Activated naive CD4-positive, alpha-beta T cell treated with anti-CD3 and anti-CD28 coated beads, Interleukin-2, amount 50 U/mL, for 72 hours (primary cell): ENCODE results near the gene TMEM229B. TPM values are rescaled to one million over a fixed set of nuclear protein-coding genes. Genes with fewer than 3 reads are reported as not detected.
A peak's percentile ranks its signal among the peaks of the same experiment; 100 is the strongest.

Experiments used
- ATAC-seq, 2 donors: fragments of 150-1000 bp; cut with Tn5 transposase; 2 replicates each; pipeline ENCODE4 v1.10.0; 2021; ENCODE audit warnings: mild to moderate bottlenecking in 2 of 2, moderate library complexity in 2 of 2
- DNase-seq, 2 donors: peaks; one replicate each; pipeline ENCODE4 v3.0.0; 2021 to 2022; ENCODE audit warnings: low spot score in 2 of 2
- H3K27ac Mint-ChIP-seq, 2 donors: one replicate each; pipeline ENCODE4 v1.8.0; 2022; ENCODE audit warnings: mild to moderate bottlenecking in 2 of 2, mixed read lengths in 2 of 2
- H3K36me3 Mint-ChIP-seq, 2 donors: one replicate each; pipeline ENCODE4 v1.8.0; 2022; ENCODE audit warnings: mixed read lengths in 2 of 2
- H3K9me3 Mint-ChIP-seq, 2 donors: one replicate each; pipeline ENCODE4 v1.8.0; 2022; ENCODE audit warnings: mixed read lengths in 2 of 2
- total RNA-seq, 2 donors: library from RNA; stranded (reverse); gene quantifications; one replicate each; pipeline ENCODE4 v1.2.3, GENCODE V29; 2022

The TMEM229B gene
- total RNA-seq, 2 donors from 2014 or later = 0.93 to 1.0 TPM

DNA sequence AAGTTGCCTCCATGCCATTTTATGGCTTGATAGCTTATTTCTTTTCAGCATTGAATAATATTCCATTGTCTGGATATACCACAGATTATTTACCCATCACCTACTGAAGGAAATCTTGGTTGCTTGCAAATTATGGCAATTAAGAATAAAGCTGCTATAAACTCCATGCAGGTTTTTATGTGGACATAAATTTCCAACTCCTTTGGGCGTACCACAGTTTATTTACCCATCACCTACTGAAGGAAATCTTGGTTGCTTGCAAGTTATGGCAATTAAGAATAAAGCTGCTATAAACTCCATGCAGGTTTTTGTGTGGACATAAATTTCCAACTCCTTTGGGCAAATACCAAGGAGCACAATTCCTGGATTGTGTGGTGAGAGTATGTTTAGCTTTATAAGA lies 32.0 kb upstream of the TMEM229B start:
- Mint-ChIP-seq H3K36me3 (no peaks in the 10 kb centered on the region), H3K27ac (no peak overlapping the region), H3K9me3 (no peaks in the 10 kb centered on the region)
- no peak for ATAC-seq
- no peak for DNase-seq

DNA sequence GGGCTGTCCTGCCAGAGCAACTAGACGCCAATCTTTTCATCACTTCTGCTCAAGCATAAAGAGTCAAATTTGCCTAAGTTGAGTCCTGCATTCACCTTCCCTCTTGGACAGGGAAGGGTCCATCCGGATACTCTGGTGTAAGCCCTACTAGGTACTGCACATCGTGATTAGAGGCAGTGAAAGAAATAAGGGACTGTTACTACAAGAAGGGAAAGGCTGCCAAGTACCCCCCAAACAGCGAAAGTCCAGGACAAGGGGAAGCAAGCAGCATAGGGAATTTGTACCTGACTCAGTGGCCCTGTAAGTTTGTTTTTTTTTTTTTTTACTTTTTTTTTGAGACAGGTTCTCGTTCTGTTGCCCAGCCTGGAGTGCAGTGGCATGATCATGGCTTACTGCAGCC lies 30.9 kb upstream of the TMEM229B start:
- ATAC-seq = no peak
- no peak overlapping the region for H3K27ac Mint-ChIP-seq
- no peaks in the 10 kb centered on the region for H3K36me3 Mint-ChIP-seq

DNA sequence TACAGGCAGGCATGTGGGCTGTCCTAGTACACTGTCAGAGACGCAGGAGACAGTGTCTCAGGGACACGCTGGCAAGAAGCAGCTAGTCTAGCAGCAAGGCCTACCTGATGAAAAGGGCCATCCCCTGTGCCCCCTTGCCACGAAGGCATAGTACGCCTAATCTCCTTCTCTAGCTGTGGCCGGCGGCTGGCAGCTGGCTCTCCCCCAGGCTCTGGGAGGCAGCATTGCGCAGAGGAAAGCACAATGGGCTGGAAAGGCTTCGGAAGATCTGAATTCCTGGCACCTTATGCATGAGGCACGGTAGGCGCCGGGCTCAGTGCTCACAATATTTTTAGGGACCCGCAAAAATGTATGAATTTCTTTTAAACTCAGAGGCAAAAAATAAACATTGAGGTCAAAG lies 28.6 kb upstream of the TMEM229B start:
- DNase-seq = no peak
- no peak overlapping the region for H3K27ac Mint-ChIP-seq
- H3K9me3 Mint-ChIP-seq = no peaks in the 10 kb centered on the region
- no peaks in the 10 kb centered on the region for H3K36me3 Mint-ChIP-seq
- ATAC-seq = no peak

More for the DNA sequence above, 30.9 kb upstream of the TMEM229B start:
- DNase-seq = no peak
- no peaks in the 10 kb centered on the region for H3K9me3 Mint-ChIP-seq

DNA sequence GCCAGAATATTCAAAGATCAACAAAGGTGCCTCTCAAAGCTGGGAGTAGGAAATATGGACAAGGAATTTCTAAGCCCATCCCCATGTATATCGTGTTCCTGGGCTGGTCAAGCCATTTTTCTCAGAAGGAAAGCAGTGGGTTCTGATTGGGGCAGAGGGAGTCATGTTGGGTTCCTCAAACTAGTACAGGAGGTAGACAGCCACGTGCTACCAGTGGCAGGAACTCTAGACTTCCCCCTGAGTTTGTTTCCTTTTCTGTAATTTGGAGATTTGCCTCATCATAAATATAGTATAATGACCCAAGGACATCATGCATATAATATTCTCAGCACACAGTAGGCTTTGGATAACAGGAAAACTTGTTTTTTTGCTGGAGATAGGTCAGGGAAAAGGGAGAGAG lies 28.2 kb upstream of the TMEM229B start:
- no peaks in the 10 kb centered on the region for H3K36me3 Mint-ChIP-seq
- ATAC-seq = no peak
- no peaks in the 10 kb centered on the region for H3K9me3 Mint-ChIP-seq
- no peak overlapping the region for H3K27ac Mint-ChIP-seq
- DNase-seq = no peak

DNA sequence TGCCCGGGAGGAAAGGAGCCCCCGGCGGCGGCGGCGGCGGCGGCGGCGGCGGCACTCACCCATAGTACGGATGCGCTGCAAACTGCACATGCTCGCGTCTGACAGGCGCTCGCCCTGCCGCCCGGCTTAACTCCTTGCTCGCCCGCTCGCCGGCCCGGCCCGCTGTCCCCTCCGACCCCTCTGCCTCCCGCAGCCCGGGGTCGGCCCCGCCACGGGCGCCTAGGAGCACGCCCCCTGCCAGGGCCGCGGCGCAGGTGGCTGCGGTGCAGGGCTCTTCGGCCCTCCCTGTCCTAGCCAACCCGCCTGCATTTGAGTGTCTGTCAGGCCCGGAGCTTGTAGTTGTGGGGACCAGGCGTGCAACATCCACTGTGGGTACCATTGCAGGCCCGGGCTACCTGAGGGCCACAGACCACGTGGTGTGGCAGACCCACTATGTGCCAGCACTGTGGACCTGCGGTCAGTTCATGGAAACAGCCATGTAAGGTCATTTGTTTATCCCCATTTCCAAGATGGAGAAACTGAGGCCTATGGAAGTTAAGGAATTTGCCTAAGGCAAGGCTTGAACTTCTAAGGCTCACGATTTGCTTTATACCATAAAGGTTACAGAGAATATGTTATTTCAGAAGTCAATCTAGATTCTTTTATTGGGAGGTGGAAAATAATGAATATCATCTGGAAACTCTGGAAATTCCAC lies 27.0 kb upstream of the TMEM229B start:
- DNase-seq (peak in 1 of 2 donors; percentile 28), ATAC-seq (peak; percentile 72 to 79)
- Mint-ChIP-seq H3K27ac (no peak overlapping the region), H3K36me3 (no peaks in the 10 kb centered on the region), H3K9me3 (no peaks in the 10 kb centered on the region)

DNA sequence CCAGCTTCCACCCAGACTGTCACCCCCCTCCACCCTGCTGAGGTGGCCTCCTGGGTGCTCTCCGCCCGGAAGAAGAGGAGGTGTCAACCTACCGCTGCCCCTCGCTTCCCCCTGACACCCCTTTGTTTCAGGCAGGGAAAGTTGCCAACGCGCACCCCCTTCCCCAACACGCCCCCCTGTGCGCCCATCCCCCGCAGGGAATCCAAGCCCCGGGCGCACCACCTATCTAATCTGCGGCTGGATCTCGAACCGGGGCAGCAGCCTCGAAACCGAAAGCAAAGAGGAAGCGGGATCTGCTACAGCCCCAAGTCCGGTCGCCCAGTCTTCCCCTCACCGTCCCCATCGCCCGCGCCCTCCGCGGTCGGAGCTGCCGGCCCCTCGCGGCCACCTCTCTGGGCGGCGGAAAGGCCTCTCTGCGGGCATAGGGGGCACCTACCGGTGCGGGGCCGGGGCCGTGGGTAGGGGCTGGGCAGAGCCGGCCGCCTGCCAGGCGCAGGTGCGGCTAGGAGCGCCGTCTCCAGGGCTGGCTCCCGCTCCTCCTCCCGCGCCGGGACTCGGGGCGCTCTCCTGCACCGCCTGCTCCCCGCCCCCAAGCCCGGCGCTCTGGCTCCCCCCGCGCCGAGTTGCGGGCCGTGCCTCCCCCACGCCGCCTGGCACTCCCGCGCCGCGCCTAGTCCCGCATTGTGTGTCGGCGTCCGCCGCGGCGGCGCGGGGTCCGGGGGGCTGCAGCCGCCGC lies 26.3 kb upstream of the TMEM229B start:
- H3K27ac Mint-ChIP-seq = peak overlapping the region; percentile 22 to 55
- DNase-seq (peak; percentile 32 to 60), ATAC-seq (peak; percentile 65 to 70)
- no peaks in the 10 kb centered on the region for H3K9me3 Mint-ChIP-seq
- H3K36me3 Mint-ChIP-seq = no peaks in the 10 kb centered on the region

DNA sequence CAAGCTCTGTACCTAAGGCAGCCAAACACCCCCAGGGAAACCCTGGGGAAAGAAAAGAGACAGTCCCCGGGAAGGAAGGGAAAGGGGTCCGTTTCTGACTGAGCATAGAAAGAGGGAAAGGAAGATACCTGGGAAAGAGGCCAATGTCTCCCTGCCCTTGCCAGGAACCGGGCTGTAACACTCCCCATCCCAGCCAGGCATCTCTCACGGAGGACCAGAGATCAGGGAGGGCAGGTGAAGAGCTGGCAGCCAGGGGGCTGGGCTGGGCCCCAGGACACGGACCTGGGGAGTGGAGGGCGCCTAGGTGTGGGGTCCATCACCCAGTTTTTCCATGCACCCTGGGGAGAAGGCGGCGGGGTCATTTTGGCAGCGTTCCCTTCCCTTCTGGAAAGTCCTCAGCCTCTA lies 25.7 kb upstream of the TMEM229B start:
- Mint-ChIP-seq H3K9me3 (no peaks in the 10 kb centered on the region), H3K27ac (peak overlapping the region in 1 of 2 donors; percentile 55), H3K36me3 (no peaks in the 10 kb centered on the region)
- ATAC-seq (no peak), DNase-seq (no peak)

DNA sequence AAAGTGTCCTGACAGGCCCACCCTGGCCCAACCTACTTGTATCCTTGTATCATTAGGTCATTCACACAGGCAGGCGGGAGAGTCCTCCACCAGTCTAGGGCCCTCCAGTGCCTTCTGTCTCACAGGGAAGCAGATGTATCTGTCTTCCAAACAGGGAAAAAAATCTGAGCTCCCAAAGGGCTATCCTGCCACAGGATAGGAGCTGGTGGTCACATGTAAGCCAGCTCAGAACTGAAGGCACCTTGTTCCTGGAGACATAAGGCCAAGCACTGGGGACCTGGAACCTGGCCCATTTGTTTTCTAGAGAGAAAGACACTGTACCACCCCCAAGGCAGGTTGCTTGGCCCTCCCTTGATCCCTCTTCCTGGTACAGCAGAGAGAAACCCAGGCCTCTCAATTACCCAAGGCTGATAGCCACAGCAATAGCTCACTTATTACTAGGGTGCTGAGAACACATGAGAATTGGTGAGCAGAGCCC lies 25.1 kb upstream of the TMEM229B start:
- no peak overlapping the region for H3K27ac Mint-ChIP-seq
- H3K36me3 Mint-ChIP-seq = no peaks in the 10 kb centered on the region
- no peak for DNase-seq
- no peak for ATAC-seq
- H3K9me3 Mint-ChIP-seq = no peaks in the 10 kb centered on the region

DNA sequence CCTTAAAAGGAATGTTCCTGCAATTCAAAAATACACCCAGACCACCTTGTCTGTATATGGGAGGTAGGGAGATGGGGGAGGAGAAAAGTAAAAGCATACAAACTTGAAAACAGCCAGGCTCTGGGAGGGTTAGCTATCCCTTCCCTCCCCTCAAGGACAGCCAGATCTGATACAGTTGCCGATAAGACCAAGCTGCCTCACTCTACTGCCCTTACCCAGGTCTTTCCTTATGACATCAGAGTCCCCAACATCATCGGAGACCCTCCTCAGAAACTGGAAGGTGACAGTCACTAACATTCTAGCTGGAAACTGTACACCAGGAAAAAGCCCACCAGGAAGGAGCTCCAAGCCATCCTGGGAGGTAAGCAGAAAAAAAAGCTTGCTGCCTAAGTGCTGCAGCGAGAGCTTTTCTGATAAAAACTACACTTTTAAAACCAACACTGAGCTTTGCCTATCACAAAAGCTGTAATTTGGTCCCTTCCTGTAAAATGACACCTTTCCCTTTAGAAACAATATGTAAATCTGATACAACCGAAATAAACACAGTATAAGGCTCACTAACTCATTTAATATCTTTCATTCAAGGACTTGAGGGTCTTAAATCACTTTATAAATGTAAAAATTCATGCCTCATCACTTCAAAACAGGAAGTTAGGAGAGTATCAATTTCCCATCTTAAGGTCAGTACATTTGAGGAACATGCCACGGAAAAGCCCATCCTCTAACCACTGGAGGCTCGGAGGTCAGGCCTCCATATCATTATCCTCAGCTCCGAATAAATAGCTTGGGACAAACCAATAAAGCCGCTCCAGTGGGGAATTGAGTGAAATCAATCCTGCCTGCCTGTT lies 24.2 kb upstream of the TMEM229B start:
- Mint-ChIP-seq H3K9me3 (no peaks in the 10 kb centered on the region), H3K36me3 (no peaks in the 10 kb centered on the region)
- ATAC-seq = no peak

DNA sequence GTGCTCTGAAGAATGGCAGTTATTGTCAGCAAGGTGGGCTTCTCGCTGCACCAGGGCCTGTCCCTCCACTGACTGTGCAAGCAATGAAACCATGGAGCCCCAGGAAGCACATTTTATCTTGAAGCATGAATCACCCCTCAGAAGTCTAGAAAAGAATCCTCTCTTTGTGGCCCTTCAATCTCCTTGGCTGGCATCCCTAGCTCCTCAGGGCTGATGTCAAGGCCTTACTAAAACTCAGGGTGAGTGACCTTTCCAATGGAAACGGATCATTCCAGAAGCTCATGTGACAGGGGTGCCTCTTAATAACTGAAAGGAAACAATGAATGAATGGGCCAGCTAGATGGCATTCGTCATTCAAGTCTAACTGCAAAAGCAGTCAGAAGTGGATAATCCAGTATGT lies 22.3 kb upstream of the TMEM229B start:
- H3K27ac Mint-ChIP-seq = no peak overlapping the region
- H3K9me3 Mint-ChIP-seq = no peaks in the 10 kb centered on the region
- DNase-seq (no peak), ATAC-seq (no peak)
- no peaks in the 10 kb centered on the region for H3K36me3 Mint-ChIP-seq

More for the DNA sequence above, 24.2 kb upstream of the TMEM229B start:
- peak overlapping the region in 1 of 2 donors; percentile 45 for H3K27ac Mint-ChIP-seq
- no peak for DNase-seq

DNA sequence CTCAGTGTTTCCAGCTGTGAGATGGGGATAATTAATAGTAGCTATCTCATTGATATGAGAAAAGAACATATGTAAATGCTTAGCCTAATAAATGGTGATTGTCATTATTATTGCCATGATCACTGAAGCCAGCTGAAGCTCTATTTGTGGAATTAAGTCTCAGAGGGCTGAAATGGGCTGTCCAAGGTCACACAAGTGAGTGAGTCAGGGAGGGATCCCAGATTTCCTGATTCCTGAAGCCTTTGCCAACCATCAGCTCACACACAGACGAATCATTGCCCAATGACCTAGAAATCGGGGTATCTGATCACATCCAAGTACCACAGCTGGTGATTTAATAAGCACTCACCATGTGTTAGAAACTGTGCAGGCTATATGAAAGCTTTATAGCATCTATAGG lies 21.6 kb upstream of the TMEM229B start:
- DNase-seq (no peak), ATAC-seq (no peak)
- Mint-ChIP-seq H3K9me3 (no peaks in the 10 kb centered on the region), H3K27ac (peak overlapping the region in 1 of 2 donors; percentile 29), H3K36me3 (no peaks in the 10 kb centered on the region)

DNA sequence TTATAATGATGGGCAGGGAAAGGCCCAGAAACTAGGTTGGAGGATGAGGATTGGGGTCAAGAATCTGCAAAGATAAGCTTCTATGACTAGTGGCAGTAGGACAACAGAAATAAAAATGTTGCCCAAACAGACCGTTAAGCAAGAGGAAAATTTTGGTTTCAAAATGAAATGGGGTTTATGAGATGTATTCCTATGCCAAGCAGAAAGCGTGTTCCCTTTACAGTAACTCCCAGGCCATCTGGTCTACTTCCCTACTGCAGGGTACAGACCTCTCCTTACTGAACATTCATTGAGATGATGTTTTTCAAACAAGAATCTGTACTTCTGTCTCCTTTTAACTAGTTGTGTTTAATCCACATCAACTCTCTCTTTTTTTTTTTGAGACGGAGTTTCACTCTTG lies 20.4 kb upstream of the TMEM229B start:
- no peak overlapping the region for H3K27ac Mint-ChIP-seq
- no peaks in the 10 kb centered on the region for H3K9me3 Mint-ChIP-seq
- no peak for ATAC-seq
- DNase-seq = no peak
- H3K36me3 Mint-ChIP-seq = no peaks in the 10 kb centered on the region

DNA sequence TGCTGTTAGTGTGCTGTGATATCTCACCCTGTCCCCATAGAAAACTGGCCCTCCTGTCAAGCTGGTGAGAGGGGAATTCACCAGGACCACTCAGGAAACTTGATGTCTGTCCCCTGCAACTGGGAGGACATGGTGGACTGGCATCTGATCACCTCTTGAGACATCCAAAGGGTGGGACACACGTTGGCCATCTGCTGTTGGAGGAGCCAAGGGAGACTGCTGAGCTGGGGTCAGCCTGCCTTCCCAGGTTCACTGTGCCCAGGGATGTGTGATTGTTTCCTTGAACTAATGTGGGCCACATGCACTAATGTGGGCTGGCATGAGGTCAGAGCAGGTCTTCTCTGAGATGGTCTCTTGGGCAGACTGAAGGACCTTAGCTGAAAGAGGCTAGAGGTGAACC lies 16.7 kb upstream of the TMEM229B start:
- no peaks in the 10 kb centered on the region for H3K9me3 Mint-ChIP-seq
- no peak overlapping the region for H3K27ac Mint-ChIP-seq
- DNase-seq (no peak), ATAC-seq (no peak)
- no peaks in the 10 kb centered on the region for H3K36me3 Mint-ChIP-seq

DNA sequence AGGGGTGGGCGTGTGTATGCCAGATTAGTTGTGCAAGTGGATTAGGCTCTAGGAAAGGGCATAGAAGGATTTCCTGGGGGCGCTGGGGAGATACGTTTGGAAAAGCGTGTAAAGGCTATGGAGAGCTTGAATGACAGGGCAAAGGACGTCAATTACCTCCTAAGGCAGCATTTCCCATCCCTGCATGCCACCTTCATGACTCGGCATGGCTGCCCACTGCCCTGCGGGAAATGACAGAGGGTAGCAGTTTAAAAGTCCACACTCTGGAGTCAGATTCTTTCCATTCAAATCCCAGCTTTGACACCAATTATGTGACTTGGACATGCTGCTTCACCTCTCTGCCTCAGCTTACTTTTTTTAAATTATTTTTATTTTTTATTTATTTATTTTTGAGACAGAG lies 14.8 kb upstream of the TMEM229B start:
- DNase-seq (no peak), ATAC-seq (no peak)
- Mint-ChIP-seq H3K27ac (no peak overlapping the region), H3K36me3 (no peaks in the 10 kb centered on the region), H3K9me3 (no peaks in the 10 kb centered on the region)

DNA sequence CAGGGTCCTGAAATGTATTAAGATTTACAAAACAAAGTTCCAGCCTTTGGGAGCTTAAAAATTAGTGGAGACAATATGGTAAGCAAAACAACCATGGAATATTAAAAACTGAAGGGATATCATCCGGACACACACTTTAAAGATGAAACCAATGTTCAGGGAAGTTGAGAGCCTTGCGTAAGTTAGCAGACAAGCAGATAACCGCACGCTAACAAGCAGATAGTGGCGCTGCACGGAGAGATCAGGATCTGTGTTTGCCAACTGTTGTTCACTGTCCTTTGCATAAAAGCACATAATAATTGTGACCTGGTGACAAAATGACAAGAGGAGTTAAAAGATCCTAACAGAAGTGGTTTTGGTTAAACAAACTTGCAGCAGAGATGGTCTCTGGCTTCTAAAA lies 14.3 kb upstream of the TMEM229B start:
- no peak for ATAC-seq
- H3K36me3 Mint-ChIP-seq = no peaks in the 10 kb centered on the region
- H3K9me3 Mint-ChIP-seq = no peaks in the 10 kb centered on the region
- DNase-seq = no peak
- H3K27ac Mint-ChIP-seq = no peak overlapping the region

DNA sequence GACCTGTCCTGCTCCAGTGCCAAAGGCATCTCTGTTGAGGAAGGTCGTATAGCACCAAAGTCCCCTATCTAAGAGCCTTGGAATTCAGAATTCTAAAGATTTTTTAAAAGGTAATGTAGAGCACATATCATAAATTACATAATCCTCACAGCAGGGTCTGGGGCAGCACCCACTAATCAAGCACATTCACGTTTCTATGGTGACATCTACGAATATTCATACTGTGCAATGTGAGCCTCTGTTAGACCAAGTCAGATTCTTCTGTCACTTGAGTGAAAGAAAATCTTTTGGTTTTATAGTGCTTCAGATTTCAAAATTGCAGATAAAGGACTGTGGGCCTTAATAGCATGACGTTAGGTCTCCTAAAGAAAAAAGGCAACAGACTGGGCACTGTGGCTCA lies 13.1 kb upstream of the TMEM229B start:
- ATAC-seq = no peak
- DNase-seq = no peak
- H3K36me3 Mint-ChIP-seq = no peaks in the 10 kb centered on the region

DNA sequence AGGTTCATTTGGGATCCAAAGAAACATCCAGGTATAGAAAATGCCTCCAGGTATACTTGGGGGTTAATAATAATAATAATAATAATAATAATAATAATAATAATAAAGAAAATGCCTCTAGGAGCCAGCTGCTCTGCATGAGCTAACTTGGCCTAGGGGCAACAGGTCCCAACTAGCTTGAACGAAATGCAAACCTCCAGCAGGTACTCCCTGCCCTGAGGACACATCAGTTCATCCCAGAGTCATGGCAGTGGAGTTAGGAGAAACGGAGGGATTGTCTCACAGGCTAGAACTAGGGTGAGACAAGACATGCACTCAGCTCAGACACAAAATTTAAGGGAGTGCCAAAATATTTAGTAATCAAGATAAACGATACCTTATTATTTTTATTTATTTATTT lies 12.5 kb upstream of the TMEM229B start:
- ATAC-seq = no peak
- no peaks in the 10 kb centered on the region for H3K36me3 Mint-ChIP-seq
- no peak overlapping the region for H3K27ac Mint-ChIP-seq
- no peak for DNase-seq
- H3K9me3 Mint-ChIP-seq = no peaks in the 10 kb centered on the region

More for the DNA sequence above, 13.1 kb upstream of the TMEM229B start:
- Mint-ChIP-seq H3K9me3 (no peaks in the 10 kb centered on the region), H3K27ac (no peak overlapping the region)
